ENCODE results near the gene CGB7.

CGB7 gene

GRCh38 chr19:49014123-49014869, 43.3 kb downstream of the CGB7 start:
- no peak for TF ChIP-seq CTCF (conservative IDR thresholded peaks at IDR 0.05; ENCODE audit: low read depth, low read length)
- no peak overlapping the region for H3K4me3 ChIP-seq (ENCODE audit: low read length)
- no peak for DNase-seq (ENCODE audit: low read depth)

- no peak for TF ChIP-seq CTCF (conservative IDR thresholded peaks at IDR 0.05; ENCODE audit: low read depth, low read length)
- no peak for DNase-seq (ENCODE audit: low read depth)
- H3K4me3 ChIP-seq (ENCODE audit: low read length) = no peak overlapping the region
Observed at GRCh38 chr19:49011194-49011593, 46.4 kb downstream of the CGB7 start.

- no peak for DNase-seq (ENCODE audit: low read depth)
- H3K4me3 ChIP-seq (ENCODE audit: low read length) = no peak overlapping the region
- no peak for TF ChIP-seq CTCF (conservative IDR thresholded peaks at IDR 0.05; ENCODE audit: low read depth, low read length)
Observed at GRCh38 chr19:49010453-49010852, 47.1 kb downstream of the CGB7 start.

GRCh38 chr19:49009828-49010227, 47.7 kb downstream of the CGB7 start:
- H3K4me3 ChIP-seq (ENCODE audit: low read length) = no peak overlapping the region
- TF ChIP-seq CTCF (conservative IDR thresholded peaks at IDR 0.05; ENCODE audit: low read depth, low read length) = no peak
- DNase-seq (ENCODE audit: low read depth) = no peak

- DNase-seq (ENCODE audit: low read depth) = no peak
- H3K4me3 ChIP-seq (ENCODE audit: low read length) = no peak overlapping the region
- TF ChIP-seq CTCF (conservative IDR thresholded peaks at IDR 0.05; ENCODE audit: low read depth, low read length) = no peak
Observed at GRCh38 chr19:49006905-49007304, 50.6 kb downstream of the CGB7 start.

GRCh38 chr19:49004964-49005614, 52.5 kb downstream of the CGB7 start:
- TF ChIP-seq CTCF (conservative IDR thresholded peaks at IDR 0.05; ENCODE audit: low read depth, low read length) = no peak
- DNase-seq (ENCODE audit: low read depth) = no peak
- H3K4me3 ChIP-seq (ENCODE audit: low read length) = no peak overlapping the region

Measured in retinal pigment epithelial cell (primary cell).